ENCODE data around the gene C16orf90. TPM values are rescaled to one million over a fixed set of nuclear protein-coding genes. Genes with fewer than 3 reads are reported as not detected.

C16orf90 gene
- total RNA-seq, 2 donors from 2014 or later, result not detected

- DNase-seq (peak; percentile 18 to 41), ATAC-seq (peak; percentile 86)
- intact Hi-C loops (cut with DNase I, micrococcal nuclease), result no loop called here
Measured at GRCh38 chr16:3444032-3444388, 51.3 kb downstream of the C16orf90 start.

Small RNA genes lying within 50 kb of the gene (microRNA-seq; reads per million reads assigned to microRNA genes)
- gene MIR6126, result 0 to 17.7 reads per million in 2 donors

Other genes starting within 250 kb of the C16orf90 start
- under 1 TPM; 0.37 to 0.67 TPM for gene MEFV, start 238.9 kb downstream of the C16orf90 start, total RNA-seq
- 10 to 100 TPM; 21.2 to 24.3 TPM for gene ZNF263, start 212.0 kb downstream of the C16orf90 start, total RNA-seq
- gene TIGD7, start 190.1 kb downstream of the C16orf90 start, total RNA-seq, result 1 to 10 TPM; 1.8 to 2.1 TPM
- gene ZNF75A, start 190.0 kb downstream of the C16orf90 start, total RNA-seq, result 10 to 100 TPM; 17.9 to 24.1 TPM
- not detected for gene OR2C1, start 139.6 kb downstream of the C16orf90 start, total RNA-seq
- 10 to 100 TPM; 10.1 to 12.5 TPM for gene ZSCAN32, start 94.5 kb downstream of the C16orf90 start, total RNA-seq
- gene ZNF174, start 94.3 kb downstream of the C16orf90 start, total RNA-seq, result 1 to 10 TPM; 7.6 to 7.7 TPM
- 1 to 10 TPM; 1.5 to 1.6 TPM for gene ZNF597, start 52.0 kb downstream of the C16orf90 start, total RNA-seq
- gene NAA60, start 51.8 kb downstream of the C16orf90 start, total RNA-seq, result 10 to 100 TPM; 76.5 to 85.3 TPM
- 10 to 100 TPM in 1 of 2 donors, 1 to 10 TPM in 1; 9.2 to 11.5 TPM for gene CLUAP1, start 5.5 kb upstream of the C16orf90 start, total RNA-seq
- gene NLRC3, start 81.9 kb upstream of the C16orf90 start, total RNA-seq, result 1 to 10 TPM; 1.3 to 1.4 TPM
- gene SLX4, start 116.1 kb upstream of the C16orf90 start, total RNA-seq, result 1 to 10 TPM; 3.7 to 4.9 TPM
- 10 to 100 TPM; 15.7 to 18.1 TPM for gene DNASE1, start 159.2 kb upstream of the C16orf90 start, total RNA-seq
- 10 to 100 TPM; 71.2 to 98.5 TPM for gene TRAP1, start 222.0 kb upstream of the C16orf90 start, total RNA-seq